ENCODE data around the gene ZNF860.

DNA sequence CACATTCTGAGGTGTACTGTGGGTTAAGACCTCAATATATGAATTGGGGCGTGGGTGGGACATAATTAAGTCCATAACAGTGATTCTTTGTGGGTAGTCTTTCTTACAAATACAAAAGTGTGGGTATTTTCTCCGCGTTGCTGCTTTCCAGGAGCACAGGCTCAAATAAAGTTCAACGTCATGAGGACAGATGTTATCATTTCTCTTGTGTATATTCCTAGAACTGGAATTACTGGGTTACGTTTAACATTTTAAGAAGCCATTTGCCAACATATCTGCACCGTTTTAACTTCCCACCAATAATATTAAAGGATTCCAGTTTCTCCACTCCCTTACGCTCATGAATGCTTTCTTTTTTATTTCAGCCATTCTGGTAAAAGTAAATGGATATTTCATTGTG, 39.6 kb downstream of the ZNF860 start:
- no peak for TF ChIP-seq POLR2A (IDR thresholded peaks at IDR 0.05)
- TF ChIP-seq, protein P1, sequence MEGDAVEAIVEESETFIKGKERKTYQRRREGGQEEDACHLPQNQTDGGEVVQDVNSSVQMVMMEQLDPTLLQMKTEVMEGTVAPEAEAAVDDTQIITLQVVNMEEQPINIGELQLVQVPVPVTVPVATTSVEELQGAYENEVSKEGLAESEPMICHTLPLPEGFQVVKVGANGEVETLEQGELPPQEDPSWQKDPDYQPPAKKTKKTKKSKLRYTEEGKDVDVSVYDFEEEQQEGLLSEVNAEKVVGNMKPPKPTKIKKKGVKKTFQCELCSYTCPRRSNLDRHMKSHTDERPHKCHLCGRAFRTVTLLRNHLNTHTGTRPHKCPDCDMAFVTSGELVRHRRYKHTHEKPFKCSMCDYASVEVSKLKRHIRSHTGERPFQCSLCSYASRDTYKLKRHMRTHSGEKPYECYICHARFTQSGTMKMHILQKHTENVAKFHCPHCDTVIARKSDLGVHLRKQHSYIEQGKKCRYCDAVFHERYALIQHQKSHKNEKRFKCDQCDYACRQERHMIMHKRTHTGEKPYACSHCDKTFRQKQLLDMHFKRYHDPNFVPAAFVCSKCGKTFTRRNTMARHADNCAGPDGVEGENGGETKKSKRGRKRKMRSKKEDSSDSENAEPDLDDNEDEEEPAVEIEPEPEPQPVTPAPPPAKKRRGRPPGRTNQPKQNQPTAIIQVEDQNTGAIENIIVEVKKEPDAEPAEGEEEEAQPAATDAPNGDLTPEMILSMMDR (IDR thresholded peaks at IDR 0.05), result no peak
- TF ChIP-seq EP300 (IDR thresholded peaks at IDR 0.05), result no peak
